Fibroblast of skin of left biceps (primary cell): ENCODE data around the gene ROGDI.

Experiments used
- DNase-seq, 2 experiments: peaks; one replicate each; pipeline ENCODE4 v3.0.0-alpha.2; 2013; ENCODE audit warnings: low read depth in 2 of 2

ROGDI gene, protein sequence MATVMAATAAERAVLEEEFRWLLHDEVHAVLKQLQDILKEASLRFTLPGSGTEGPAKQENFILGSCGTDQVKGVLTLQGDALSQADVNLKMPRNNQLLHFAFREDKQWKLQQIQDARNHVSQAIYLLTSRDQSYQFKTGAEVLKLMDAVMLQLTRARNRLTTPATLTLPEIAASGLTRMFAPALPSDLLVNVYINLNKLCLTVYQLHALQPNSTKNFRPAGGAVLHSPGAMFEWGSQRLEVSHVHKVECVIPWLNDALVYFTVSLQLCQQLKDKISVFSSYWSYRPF

DNA sequence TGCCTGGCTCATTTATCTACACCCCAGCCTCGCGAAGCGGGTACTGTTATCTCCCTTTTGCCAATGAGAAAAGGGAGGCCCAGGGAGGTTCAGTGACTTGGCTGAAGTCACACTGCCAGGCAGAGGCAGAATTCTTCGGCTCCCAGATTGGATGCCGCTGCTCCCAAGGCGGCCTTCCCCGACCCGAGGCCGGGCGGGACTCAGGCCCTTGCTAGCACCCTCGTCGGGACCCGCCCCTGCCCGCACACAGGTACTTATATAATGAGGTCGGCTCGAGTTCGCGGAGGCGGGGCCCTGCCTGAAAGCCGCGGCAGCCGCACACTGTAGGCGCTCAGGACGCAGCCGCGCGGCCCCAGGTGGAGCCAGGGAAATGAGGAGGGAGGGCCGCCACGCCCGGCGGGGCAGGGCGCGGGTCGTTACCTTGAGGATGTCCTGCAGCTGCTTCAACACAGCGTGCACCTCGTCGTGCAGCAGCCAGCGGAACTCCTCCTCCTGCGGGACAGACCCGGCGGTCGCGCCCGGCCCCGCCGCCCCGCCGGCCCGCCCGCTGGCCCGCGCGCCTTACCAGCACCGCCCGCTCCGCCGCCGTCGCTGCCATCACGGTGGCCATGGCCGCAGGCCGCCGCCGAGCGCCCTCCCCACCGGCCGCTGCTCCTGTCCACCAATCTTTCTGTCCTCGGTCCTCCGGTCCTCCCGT is at the start of gene ROGDI:
Gene ROGDI, minus strand, starts transcription at position 672 of the 697 bp plus-strand sequence. Its CDS starts 62 bp downstream, at position 610.
- no peak for DNase-seq

DNA sequence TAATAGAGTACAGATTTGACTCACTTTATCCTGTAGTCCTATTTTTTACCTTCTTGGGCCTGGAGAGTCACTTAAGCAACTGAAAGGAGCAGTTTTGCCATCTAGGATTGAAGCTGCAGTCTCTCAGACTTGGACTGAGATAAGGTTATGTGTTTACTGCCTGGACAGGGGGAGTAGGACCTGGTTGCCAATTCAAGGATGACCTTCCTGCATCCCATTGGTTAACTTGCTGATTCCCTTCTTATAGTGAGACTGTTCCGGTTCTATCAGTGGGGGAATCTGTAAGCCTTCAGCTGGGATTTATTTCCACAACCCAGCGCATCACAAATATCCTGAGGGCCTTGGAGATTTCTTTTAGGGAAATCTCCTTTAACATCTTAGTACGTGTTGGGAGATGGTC is 47.8 kb upstream of the ROGDI start:
- DNase-seq, result no peak

DNA sequence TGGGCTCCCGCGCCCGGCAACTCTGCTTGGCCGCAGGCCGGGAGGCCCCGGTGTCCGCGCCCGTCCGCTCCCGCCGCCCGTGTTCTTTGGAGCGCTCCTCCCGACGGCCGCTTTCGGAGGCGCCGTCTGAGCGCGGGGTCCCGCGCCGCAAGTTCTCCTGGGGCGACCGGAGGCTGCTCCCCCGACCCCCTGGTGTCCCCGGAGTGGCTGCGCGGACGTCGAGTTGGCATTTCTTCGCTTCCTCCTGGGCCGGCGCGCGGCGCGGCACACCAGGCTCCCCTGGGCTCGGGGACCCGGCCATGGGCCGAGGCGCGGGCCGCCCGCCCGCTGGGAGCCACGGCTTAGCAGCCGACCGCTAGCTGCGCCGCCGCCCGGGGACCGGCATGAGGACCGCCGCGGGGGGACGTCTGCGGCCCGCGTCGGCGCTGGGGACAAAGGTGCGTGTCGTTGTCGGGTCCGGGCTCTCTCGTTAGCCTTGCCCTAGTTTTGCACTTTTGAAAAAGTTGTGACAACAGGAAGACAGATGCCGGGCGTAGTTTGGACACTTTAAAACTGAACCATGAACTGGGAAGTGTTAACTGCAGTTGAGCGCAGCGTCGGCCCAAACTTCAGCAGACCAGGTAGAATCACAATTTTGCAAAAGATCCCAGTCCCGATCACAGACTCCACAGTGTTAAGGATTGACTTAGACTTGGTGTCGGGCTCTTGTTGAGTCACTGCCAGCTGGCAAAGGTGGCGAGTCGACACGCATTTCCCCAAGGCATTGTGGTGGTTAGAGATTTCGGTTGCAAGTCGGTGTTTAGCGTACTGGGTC is 45.5 kb upstream of the ROGDI start:
- DNase-seq, result peak in 1 of 2 experiments; percentile 5

DNA sequence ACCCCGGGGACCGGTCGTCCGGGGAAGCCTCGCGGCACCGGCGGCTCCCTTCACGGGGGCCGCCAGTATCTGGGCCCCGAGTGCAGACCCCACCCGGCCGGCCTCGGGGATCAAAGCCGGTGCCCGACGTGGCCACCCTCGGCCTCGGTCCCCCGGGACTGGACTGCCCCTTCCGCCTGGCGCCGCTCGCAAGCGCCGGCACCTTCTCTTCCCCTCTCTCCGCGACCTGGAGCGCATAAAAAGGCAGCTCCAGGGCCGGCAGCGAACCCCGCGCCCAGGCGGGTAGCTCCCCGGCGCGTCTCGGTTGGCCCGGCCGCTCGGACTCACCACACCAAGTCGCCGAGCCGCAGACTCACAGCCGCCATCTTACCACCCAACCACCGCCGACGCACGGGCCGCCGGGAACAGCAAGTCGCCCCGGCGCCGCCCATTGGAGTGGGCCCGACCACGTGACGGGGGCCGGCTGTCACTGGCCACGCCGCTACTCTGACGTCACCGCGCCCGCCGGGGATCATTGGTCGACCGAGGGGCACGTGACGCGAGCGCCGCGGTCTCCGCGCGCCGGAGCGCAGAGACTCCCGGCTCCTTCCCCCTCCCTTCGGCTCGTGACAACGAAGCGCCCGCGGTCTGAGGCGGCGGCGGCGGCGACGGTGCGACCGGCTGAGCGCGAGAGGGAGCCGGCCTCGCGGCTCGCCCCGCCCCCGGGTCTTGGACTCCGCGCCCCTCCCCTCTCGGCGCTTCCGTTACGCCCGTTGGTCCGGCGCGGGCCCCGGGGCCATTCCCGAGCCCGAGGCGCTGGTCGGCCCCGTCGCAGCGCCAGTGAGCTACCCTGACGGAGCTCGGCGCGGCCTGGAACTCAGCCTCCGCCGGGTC is 44.7 kb upstream of the ROGDI start, which contains the start of the genes GLYR1 and UBN1:
Gene GLYR1, minus strand, starts transcription at position 388 of the 873 bp plus-strand sequence. Its CDS starts 23 bp downstream, at position 365.
Gene UBN1, plus strand, starts transcription at position 581 of the 873 bp plus-strand sequence. CDS start 5,437 bp downstream, outside the sequence.
- peak; percentile 84 to 88 for DNase-seq

DNA sequence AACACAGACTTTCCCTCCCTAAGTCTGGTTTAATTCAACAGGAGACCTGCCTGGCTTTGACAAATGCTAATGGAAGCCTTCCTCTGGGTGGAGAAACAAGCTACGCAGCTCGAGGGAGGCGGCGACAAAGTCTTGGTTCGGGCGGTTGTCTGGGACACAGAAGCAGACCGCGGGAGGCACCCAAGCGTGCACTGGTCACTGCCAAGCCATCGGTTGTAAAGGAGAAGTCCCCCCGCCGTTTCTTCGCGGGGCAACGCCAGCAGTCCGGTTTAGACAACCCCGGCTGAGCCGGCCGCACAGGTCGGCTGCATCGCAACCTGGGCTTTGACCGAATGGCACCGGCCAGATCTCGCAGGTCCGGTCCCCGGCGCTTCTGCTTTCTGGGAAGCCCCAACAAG is 44.1 kb upstream of the ROGDI start:
- no peak for DNase-seq

DNA sequence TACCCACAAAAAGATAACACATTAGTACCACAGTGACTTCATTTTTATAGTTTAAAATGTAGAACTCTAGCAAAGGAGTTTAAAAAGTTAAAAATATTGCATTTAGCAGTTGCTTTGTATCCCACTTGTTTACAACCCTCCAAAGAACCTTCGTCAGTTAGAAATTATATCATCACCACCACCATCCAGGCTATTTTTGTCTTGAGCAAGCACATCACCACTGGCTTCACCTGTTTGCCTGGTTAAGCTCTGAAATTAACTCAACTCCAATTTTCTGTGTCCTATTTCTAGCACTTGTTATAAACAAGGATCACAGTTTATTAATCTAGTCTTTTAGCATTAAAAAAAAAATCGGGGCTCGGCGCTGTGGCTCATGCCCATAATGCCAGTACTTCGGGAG is 38.6 kb upstream of the ROGDI start:
- DNase-seq, result no peak

DNA sequence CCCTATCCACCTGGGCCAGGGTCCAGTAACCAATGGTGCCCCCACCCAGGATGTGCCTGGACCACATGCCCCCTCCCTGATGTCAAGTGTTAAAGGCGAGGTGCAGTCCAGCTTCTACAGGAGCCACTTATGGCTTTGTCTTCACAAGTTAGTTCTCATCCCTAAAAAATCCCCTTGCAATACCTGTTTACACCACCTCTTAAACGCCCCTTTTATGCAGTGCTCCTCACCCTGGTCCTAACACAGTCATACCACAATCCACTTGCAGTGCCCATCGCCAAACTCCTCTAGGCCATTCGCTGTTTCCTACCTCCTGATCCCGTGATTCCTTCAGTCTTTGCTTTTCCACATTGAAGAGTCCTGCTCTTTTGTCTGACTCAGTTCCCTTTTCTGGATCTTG is 37.5 kb upstream of the ROGDI start:
- no peak for DNase-seq

DNA sequence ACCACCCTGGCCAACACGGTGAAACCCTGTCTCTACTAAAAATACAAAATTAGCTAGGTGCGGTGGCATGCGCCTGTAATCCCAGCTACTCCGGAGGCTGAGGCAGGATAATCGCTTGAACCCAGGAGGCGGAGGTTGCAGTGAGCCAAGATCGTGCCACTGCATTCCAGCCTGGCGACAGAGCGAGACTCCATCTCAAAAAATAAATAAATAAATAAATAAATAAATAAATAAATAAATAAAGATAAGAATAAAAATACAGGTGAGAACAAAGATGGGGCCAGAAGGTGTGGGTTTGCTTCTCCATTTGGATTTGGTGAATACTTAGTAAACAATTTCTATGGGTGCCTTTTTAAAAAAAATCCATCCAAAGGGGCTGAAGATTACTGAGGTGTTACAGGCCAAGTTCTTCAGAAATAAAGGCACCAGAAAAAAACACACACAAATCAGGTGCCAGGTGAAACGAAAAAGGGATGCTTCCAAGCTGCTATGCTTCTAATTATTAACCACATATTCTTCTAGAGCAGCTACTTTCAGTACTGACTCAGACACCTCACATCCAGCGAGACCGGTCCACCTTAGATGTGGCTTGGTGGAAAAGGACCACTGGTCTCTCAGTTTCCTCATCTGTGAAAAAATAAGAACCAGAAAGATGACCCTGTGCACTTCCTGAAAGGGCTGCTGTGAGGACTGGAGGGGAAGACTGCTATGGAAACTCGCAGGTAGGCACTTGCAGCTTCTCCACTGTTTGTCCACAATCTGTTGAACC is 35.5 kb upstream of the ROGDI start:
- DNase-seq, result no peak

DNA sequence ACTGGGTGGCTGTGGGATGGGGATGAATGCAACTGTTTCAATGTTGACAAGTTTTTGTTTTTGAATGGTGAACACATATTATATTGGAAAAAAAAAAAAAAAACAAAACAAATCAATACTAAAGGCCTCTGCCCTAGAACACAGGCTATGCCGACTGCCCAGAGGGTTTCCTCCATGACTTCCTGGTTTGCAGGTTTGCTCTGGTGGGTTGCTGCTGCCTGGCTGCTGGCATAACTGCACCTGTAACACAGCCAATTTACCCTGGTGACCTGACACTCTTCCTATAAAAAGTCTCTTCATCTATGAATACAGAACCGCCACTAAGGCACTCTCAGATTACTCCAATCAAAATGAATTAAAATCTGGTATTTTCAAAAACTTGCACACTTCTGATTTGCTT is 34.3 kb upstream of the ROGDI start:
- DNase-seq, result no peak

DNA sequence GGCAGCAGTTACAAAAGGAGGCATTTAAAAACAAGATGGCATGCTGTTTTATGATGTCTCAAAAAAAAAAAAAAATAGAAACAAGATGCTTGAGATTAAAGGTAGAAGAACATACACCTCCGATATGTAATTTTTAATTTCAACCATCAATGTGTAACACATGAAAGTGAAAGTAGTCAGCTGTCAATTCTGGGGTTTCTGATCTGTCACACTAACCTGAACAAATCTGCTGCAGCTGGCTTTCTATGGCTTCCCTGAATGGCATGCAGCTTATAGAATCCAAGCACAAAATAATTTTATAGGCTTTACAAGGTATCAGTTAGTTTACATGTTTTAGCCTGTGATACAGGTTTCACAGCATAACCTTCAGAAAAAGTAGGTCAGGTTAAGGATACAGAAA is 31.2 kb upstream of the ROGDI start:
- DNase-seq, result no peak

DNA sequence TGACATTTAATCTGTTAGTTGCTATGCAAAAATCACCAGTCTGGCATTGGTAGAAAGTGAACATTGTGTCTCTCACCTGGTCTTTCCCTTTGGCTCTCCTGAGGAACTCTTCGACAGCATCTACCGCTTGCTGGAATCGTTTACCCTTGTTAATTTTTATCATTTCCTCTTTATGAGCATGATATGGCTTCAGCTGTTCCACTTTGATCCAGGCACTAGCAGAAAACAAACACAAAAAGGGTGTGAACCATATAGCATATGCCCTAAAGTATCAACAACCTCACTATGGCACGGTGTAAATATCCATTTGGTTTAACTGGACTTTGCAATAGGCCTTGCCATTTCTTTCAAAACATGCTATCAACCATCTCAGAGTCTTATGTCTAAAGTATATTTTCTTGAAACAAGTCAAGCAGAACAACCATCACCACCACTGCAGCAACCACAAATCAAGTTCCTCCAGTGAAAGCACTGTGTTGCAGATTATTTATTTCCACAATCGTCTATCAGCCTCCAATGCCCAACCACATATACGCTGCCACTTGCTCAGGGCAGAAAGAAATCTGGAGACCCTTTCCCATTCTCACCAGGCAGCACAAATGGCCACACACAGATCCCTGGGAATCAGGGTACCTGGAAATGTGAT is 30.4 kb upstream of the ROGDI start:
- no peak for DNase-seq

DNA sequence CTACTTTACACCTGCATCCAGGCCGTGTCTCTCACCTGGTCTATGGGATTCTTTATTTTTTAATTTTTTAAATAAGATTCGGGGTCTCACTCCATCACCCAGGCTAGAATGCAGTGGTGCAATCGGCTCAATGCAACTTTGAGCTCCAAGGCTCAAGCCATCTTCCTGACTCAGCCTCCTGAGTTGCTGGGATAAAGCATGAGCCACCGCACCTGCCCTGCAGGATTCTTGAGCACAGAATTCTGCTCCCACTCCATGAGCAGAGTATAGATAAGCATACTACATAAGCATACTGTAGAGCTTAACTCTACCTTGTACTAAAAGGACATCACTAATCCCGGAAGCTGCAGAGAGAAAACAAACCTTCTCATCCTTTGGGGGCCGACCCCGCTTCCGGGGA is 29.2 kb upstream of the ROGDI start:
- DNase-seq, result no peak

DNA sequence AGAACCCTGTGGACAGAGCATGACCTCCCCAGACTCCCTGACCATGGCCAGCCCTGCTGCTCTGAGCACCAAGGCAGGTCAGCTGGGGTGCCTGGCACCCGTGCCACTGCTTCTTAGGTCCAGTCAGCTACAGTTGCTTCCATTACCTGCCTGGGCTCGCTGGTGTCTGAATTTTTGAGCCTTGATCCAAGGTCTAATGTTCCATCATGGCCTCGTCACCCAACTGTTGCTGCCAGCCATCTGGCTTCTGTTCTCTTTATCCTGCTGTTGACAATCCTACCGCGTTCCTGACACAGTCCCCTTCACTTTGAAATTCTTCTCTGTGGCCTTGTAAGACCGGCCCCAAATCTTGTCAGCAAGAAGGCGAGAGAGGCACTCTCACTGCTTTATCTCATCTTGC is 28.0 kb upstream of the ROGDI start:
- no peak for DNase-seq

DNA sequence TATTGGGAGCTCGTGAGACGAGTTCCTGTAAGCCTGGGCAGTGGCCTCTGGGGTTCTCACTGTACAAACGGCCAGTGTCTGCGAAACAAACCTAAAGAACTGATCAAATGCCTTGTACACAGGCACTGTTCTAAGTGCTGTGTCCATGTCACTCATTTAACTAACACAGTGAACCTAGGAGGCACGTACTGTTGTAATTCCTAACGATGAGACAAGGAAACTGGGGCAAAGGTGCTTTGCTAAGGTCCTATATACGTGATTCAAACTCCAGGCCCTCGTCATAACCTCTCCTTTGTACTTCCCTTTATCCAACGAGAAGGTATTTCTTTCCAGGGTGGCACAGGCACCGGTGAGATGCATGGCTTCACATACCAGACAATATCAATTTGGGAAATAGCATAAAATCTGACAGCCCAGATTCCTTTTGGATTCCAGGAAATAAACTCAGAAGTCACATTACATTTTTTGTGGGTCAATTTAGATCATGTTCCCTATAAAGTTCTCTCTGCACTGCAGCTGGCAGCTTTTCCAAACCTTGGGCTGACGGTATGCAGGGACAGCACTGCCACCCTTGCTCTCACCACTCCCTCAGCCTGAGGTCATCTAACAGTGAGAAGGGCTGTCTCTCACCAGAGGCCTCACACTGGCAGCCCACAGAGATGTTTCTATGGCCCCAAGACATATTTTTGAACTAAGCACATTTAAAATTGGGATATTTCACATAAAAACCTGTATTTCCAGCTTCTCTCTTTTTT is 26.3 kb upstream of the ROGDI start:
- DNase-seq, result no peak

DNA sequence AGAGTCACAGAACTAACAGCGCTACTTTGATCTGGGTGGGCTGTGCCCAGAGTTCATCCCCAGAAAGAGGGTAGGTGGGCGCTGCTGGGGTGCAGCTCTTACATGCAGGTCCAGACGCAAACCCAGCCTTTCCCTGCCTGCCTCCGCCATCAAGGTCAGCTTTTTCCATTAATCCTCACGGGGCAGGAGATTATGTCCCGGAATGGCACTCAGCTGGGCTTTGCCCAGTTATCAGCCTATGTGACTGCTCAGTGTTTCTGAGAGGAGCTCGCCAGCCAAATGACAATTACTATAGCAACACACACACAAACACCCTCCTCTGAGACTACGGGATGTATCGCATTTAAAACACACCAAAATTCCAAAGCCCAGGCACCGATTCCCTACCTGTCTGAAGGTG is 24.5 kb upstream of the ROGDI start:
- no peak for DNase-seq

DNA sequence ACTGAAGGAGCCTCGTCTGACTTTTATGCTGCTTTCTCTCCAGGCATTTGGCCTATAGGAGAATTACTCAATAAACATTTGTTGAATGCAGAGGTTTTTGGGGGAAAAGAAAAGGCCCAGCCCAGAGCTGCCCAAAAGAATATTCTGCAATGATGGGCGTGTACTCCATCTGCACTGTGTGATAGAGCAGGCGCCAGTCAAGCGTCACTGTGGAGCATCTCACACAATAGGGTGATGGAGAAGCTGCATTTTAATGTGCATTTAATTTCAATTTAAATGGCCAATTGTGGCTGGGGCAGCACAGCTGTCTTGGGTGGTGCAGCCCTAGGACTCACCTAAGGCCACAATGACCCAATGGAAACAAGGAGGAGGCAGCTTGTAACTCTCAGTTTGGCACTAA is 24.1 kb upstream of the ROGDI start:
- DNase-seq, result no peak

DNA sequence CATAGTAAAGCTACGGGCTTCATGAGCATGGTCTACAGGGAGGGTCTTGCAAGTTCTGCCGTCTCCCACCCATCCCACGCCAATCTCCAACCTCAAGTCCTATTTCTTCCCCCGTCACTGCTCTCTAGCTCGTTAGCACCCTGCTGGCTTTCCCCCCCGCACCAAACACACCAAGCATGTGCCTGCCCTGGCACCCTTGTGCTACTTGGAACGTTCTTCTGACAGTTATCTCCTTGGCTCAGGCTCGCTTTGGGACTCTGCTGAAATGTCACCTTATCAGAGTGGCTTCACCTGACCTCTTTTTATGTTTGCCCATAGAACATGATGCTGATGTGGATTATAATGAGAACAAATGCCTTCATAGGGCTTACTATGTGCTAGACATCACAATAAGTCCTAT is 22.8 kb upstream of the ROGDI start:
- DNase-seq, result no peak

DNA sequence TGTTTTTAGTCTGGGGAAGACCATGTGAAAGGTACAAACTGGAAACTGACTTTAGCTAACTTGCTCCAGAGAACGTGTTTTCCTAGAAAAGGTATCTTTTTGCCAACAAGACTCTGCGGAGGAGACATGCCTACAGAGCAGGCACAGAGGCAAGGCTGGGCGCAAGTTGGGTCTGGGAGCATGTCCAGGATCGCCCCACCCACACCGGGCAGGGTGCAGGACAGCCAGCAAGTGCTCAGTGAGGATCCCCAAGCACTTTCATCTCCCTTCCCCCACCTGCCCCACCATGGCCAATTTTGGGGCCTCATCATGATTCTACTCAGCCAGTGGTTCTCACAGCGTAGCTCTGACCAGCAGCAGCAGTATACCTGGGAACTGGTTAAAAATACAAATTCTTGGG is 18.2 kb upstream of the ROGDI start:
- no peak for DNase-seq

DNA sequence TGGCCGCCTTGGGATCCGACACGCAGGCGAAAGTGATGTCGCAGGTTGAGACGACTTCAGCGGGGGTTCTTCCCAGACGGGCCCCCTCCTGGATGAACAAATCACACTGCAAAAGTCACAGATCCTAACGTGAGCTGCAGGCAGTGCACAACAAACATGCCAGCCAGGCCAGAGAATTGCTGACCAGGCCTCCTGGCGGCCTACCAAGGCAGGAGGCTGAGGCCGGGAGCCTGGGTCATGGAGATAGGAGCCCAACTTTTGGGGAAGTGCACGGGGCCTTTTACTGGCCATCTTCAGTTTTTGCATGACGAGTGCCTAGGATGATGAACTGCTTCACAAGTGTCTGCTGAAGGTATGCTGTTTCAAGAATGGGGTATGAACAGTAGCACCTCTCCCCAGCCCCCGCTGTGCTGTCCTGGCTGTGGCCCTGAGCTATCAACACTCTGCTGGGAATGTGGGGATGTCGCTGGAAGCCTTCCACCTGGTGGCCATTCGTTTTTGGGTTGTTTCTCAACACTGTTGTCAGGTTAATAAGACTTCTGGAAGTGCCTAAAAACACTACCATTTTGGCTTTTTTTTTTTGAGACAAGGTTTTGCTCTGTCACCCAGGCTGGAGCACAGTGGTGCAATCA is 12.2 kb upstream of the ROGDI start:
- DNase-seq, result no peak
